Heart right ventricle (tissue), 16 donors: ENCODE measurements around the gene ANKDD1A. TPM values are rescaled to one million over a fixed set of nuclear protein-coding genes. Genes with fewer than 3 reads are reported as not detected.

Source experiments
- ATAC-seq, 8 donors: fragments of 200-7000 bp; cut with Tn5 transposase; one replicate each; pipeline ENCODE4 v1.9.1; 2020; ENCODE audit warnings: mild to moderate bottlenecking in 8 of 8, moderate library complexity in 8 of 8, moderate number of reproducible peaks in 1 of 8
- DNase-seq, 2 donors: peaks; one replicate each; pipeline ENCODE4 v3.0.0-alpha.2; 2020
- H3K27ac ChIP-seq, 10 donors: fragments of 200-600 bp; sonication (generic) in 2 of 10; one replicate each; pipeline versions ENCODE4 v1.5.0 to v1.8.0; 2020 to 2022; ENCODE audit warnings: mild to moderate bottlenecking in 3 of 10
- H3K27me3 ChIP-seq, 7 donors: fragments of 200-600 bp; one replicate each; pipeline ENCODE4 v1.8.0; 2021 to 2022; ENCODE audit warnings: mild to moderate bottlenecking in 2 of 7
- H3K36me3 ChIP-seq, 9 donors: fragments of 200-600 bp; sonication (generic) in 1 of 9; one replicate each; pipeline versions ENCODE4 v1.5.0 to v1.8.0; 2020 to 2022; ENCODE audit warnings: mild to moderate bottlenecking in 2 of 9
- H3K4me1 ChIP-seq, 9 donors: fragments of 200-600 bp; sonication (generic) in 1 of 9; one replicate each; pipeline versions ENCODE4 v1.5.0 to v1.8.0; 2020 to 2022; ENCODE audit warnings: mild to moderate bottlenecking in 4 of 9
- H3K4me3 ChIP-seq, 10 donors: fragments of 200-600 bp; sonication (generic) in 2 of 10; one replicate each; pipeline versions ENCODE4 v1.5.0 to v1.8.0; 2020 to 2022; ENCODE audit warnings: mild to moderate bottlenecking in 7 of 10, moderate library complexity in 2 of 10
- H3K9me3 ChIP-seq, 11 donors: fragments of 200-600 bp in 10 of 11; sonication (generic) in 2 of 11; one replicate each; pipeline versions ENCODE4 v1.5.0 to v1.8.0; 2013 to 2022; ENCODE audit warnings: mild to moderate bottlenecking in 2 of 11, control low read depth in 1 of 11, moderate library complexity in 1 of 11
- WGBS, 2 donors: extraction: QIAGEN DNeasy Blood & Tissue Kit; methylation state at CpG; one replicate each; pipeline ENCODE4 v1.1.7; 2013; ENCODE audit warnings: inconsistent platforms in 1 of 2; 5-methylcytosine and 5-hydroxymethylcytosine counted together
- intact Hi-C, 10 donors: fragments of 100-400 bp; cut with DNase I; formaldehyde crosslinking; loops; one replicate each; pipeline versions ENCODE4 v1.11.1 to v1.14.2; 2022
- polyA plus RNA-seq, 2 donors: library from polyadenylated mRNA; stranded (reverse); fragments of 200-250 nt; gene quantifications; one replicate each; pipeline ENCODE4 v1.2.3, GENCODE V29; 2013
- total RNA-seq, 10 donors: library from RNA; stranded (reverse); fragmentation: NEBNext Ultra II Directional in 3 of 10; extraction: Animal tissue kit (Norgen Biotek cat#: 25700) in 3 of 10; gene quantifications; one replicate each; pipeline versions ENCODE4 v1.2.1 to v1.2.4, GENCODE V29; 2021 to 2023
- TF ChIP-seq, protein P1 (sequence below), 9 donors: fragments of 200-600 bp; sonication (generic) in 2 of 9; IDR thresholded peaks; one replicate each; pipeline versions ENCODE4 v1.5.0 to v1.8.0; 2021 to 2022; ENCODE audit warnings: antibody characterized with exemption in 9 of 9, mild to moderate bottlenecking in 5 of 9, moderate library complexity in 1 of 9
- donor health status: Arrhythmogenic right ventricular cardiomyopathy.
- donor health status: ischemic (EF 13 %, LVEDD 7.1; RV severe dilation, severe dysfunction).
- donor health status: healthy with polysubstance abuse.
- donor health status: DM: no; HTN: yes; CAD: no.
- donor health status: DM: no; HTN: no; CAD: no.
- donor health status: ischemic (EF 25% LVEDD 6.9; RV normal size, moderate dysfunction).
- donor health status: ischemic (EF 25% LVEDD 5.7; RV mildly dilated, moderate dysfunction).
- donor health status: healthy.
- donor health status: DM: yes; HTN: yes; CAD: no.
- donor health status: Ischemic cardiomyopathy.
- donor health status: ischemic (EF 35%, LVEDD 5.7; RV mildly dilated, moderate dysfunction).
- donor health status: nonischemic (EF 11% LVEDD 7.7; RV severe dilation, severe dysfunction).
- donor health status: DM: yes; HTN: yes; CAD: no.
- donor health status: PGD.
- donor health status: ischemic (EF 29% LVEDD 5.4; RV normal size, mild dysfunction).
- donor health status: nonischemic (EF 23%, LVEDD 6.1; RV moderate dilation, normal function).

Gene ANKDD1A
- total and polyA plus RNA-seq, 12 donors, result 0.70 to 1.9 (median 1.3) TPM

DNA sequence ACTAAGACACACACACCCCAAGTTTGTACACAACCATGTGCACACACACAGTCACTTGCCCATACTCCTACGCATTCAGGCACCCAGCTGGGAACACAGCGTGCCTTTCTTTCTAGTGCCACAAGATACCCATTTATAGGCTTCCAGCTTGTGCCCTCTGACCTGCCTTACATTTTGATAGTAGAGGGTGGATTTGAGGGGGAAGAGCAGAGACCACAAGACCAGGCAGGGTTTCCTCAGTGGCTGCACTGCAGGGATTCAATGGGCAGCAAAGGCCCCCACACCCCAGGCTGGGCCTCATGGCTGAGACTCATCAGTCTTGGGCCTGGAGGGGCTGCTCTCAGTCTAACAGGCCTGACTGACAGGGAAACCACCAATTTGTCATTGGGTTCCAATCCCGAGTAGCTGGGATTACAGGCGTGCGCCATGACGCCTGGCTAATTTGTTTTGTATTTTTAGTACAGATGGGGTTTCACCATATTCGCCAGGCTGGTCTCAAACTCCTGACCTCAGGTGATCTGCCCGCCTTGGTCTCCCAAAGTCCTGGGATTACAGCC is 18.8 kb upstream of the ANKDD1A start:
- DNase-seq (no peak), ATAC-seq (no peak)
- Histone ChIP-seq H3K4me1 (peaks cover 21 to 70% (median 50%) of the 10 kb centered on the region in 9 donors), H3K4me3 (peak overlapping the region in 2 of 10 donors; percentile 36 to 41), H3K27me3 (no peaks in the 10 kb centered on the region), H3K9me3 (no peaks in the 10 kb centered on the region), H3K27ac (peak overlapping the region in 9 of 10 donors; percentile 82 to 98 (median 91)), H3K36me3 (no peaks in the 10 kb centered on the region)
- intact Hi-C loops, result no loop called here
- WGBS, 2 donors, result 96% methylated on average over 8 of the region's 8 CpGs
- TF ChIP-seq, protein P1, sequence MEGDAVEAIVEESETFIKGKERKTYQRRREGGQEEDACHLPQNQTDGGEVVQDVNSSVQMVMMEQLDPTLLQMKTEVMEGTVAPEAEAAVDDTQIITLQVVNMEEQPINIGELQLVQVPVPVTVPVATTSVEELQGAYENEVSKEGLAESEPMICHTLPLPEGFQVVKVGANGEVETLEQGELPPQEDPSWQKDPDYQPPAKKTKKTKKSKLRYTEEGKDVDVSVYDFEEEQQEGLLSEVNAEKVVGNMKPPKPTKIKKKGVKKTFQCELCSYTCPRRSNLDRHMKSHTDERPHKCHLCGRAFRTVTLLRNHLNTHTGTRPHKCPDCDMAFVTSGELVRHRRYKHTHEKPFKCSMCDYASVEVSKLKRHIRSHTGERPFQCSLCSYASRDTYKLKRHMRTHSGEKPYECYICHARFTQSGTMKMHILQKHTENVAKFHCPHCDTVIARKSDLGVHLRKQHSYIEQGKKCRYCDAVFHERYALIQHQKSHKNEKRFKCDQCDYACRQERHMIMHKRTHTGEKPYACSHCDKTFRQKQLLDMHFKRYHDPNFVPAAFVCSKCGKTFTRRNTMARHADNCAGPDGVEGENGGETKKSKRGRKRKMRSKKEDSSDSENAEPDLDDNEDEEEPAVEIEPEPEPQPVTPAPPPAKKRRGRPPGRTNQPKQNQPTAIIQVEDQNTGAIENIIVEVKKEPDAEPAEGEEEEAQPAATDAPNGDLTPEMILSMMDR (IDR thresholded peaks at IDR 0.05), result no peak

DNA sequence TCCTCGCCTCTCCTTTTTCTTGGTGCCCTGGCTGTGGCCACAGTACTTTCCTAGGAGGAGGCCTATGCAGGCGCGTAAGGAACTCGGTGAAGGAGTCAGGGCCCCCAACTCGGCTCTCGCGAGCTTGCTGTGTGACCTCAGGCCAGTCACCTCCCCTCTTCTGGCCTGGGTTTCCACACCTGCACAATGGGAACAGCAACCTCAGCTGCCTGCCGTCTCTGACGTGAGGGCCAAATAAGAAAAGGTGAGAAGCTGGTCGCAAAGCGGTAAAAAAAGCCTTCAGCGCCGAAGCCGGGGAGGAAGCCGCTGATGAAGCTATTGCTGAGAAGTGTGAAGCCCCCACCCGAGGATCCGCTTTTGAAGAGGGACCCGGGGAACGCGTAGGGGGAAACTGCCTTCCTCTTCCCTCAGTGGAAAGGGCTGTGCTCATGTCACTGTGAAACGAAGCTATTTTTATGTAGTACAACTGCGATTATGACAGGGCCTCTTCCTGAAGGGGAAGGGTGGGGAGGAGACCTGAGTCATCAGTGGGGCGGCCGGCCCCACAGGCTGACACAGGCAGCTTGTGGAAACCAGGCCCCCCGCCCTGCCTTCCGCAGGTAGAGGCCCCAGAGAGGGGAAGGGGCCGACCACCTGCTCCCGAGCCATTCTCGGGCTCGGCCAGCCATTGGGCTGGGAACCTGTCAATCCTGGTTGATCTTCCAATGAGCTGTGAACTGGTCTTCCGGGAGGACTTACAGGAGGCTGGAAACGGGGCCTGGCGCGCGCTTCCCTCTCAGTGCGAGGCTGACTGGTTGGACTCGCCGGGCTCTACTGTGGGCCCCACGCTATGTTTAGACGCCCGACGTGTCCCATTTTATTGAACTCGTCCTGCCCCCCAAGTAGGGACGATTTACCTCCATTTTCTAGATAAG is 18.0 kb upstream of the ANKDD1A start:
- TF ChIP-seq, protein P1 (IDR thresholded peaks at IDR 0.05), result no peak
- peak overlapping the region; percentile 64 to 98 (median 89) for H3K27ac ChIP-seq
- peaks cover 22 to 78% (median 55%) of the 10 kb centered on the region in 9 donors for H3K4me1 ChIP-seq
- intact Hi-C loops, result loop anchor here in 2 of 10 donors (2.0 kb wide), 1 partner anchor 53 kb away; the partner anchor contains the start of gene PLEKHO2 (in 2 of the 2)
- no peaks in the 10 kb centered on the region for H3K27me3 ChIP-seq
- H3K4me3 ChIP-seq, result peak overlapping the region in 9 of 10 donors; percentile 1 to 48 (median 38)
- peak; percentile 76 to 91 (median 87) for ATAC-seq
- H3K36me3 ChIP-seq, result no peaks in the 10 kb centered on the region
- H3K9me3 ChIP-seq, result no peaks in the 10 kb centered on the region
- WGBS, 2 donors, result 22% methylated on average over 42 to 44 of the region's 44 CpGs
- peak; percentile 96 to 97 for DNase-seq

GRCh38 chr15:64894395-64895056 is 17.2 kb upstream of the ANKDD1A start:
- no peaks in the 10 kb centered on the region for H3K9me3 ChIP-seq
- H3K27ac ChIP-seq, result peak overlapping the region; percentile 64 to 98 (median 89)
- no peaks in the 10 kb centered on the region for H3K36me3 ChIP-seq
- intact Hi-C loops, result loop anchor here in 5 of 10 donors (2.0 to 5.0 kb wide), 3 partner anchors 52 to 57 kb away; partner anchors contain the start of gene PLEKHO2 (in 4 of the 5)
- H3K4me1 ChIP-seq, result peaks cover 22 to 86% (median 55%) of the 10 kb centered on the region in 9 donors
- WGBS, 2 donors, result 46 to 49% methylated on average over 20 of the region's 20 CpGs
- TF ChIP-seq, protein P1 (IDR thresholded peaks at IDR 0.05), result no peak
- H3K4me3 ChIP-seq, result peak overlapping the region in 9 of 10 donors; percentile 1 to 48 (median 38)
- H3K27me3 ChIP-seq, result no peaks in the 10 kb centered on the region
- ATAC-seq (peak in 4 of 8 donors; percentile 2 to 5 (median 2)), DNase-seq (peak in 1 of 2 donors; percentile 36)
